HL-60/S4 treated with phorbol 12-myristate 13-acetate at 8.2 ng/mL for 4 days and 3 days (cell line): ENCODE data around the gene IFT43.

ENCODE experiments used
- in situ Hi-C: fragments of 300-500 bp; cut with MboI; formaldehyde crosslinking; loops from 2 replicates; pipeline ENCODE4 v1.15.0; 2022; ENCODE audit warnings: low sequenced_read_pairs

IFT43 gene

DNA sequence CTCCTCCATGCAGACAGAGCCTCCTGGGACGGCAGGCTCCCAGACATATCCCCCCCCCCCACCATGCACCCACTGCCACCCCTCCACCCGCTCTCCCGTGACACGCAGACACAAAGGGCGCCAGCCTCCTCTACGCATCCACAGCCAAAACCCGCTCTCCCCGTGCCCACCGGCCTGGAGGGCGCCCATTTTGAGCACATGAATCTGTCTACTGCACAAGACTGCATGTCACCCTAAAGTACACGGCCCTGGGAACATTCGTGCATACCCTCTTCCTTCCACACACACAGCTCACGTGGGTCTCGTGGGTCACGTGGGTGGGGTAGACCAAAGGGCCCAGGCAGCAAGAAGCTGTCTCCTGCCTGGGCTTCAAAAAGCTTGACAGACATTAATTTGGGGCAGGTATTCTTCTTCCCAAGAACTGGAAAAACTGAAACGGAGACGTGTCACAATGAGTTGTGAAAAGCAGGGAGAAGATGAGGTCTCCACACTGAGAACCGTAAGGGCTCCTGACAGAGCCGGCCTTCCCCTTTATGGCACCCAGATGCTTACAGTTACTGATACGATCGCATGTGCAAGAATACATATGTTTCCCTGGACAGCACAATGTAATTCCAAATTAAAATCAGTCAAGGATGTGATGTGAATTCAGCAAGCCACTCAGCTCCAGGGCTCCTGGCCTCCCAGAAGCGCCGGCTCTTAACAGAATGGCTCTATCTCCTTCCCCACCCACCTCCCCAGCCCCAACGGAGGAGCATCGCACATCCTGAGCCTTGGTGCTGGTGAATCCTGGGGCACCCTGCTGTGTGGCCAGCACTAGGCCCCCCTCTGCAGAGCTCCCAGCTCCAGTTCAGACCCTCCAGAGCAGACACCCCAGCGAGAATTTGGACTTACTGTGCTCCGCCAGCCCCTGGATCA, 5.7 kb upstream of the IFT43 start:
- in situ Hi-C loops: loop anchor here (25.0 kb wide), 1 partner anchor 268 kb away; no protein-coding TSS in a partner anchor

DNA sequence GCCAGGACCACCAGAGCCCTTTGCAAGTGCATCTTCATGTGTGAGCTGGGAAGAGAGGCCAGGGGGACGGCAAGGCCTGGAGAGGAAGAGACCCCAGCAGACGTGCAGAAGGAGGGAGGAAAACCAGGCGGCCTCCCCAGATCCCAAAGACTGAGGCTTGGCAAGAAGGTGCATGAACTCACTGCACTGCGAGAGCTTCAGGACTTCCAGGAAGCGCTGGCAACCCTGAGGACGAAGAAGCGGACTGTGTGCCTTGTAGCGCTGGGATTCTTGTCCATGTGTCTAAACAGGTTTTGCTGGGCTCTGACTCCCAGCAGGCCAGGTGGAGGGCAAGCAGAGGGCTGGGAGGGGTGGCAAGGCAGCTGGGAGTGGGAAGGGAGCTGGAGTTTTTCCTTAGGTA, 4.7 kb upstream of the IFT43 start:
- in situ Hi-C loops: loop anchor here (25.0 kb wide), 1 partner anchor 269 kb away; no protein-coding TSS in a partner anchor

DNA sequence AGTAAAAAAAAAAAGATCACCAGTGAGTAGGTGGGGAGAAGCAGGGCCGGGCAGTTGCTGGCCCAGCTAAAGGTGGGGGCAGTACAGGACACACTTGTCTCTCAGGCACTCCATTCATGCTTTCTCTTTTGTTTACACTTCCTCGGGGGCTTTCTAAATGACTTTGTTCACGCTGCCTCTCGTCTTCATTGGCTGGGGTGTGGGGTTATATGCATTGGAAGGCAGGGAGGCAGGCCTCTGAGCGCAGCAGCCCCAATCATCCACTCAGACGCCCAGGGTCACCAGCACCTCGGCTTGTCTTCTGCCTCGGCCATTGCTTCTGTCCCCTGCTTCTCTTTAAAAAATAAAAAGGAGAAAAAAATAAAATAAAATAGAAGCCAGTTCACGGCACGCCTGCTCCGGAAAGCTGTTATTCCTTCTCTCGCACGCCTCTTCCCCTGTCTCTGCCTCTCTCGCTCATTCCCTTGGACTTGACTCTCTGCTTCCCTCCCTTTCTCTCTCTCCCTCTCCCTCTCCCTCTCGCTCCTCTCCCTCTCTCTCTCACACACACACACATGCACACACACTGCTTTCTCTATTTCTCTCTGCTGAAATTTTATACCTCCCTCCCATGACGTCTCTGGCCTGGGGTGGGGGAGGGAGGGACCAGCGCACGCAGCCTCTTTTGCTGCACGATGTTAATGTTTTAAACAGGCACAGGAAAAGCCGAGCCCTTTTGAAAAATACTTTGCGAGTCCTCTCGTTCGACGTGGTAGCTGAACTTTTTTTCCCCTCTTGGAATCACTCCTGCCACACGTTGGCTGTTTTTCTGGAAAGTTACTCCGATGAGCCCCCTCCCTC, 3.9 kb upstream of the IFT43 start, which contains the start of gene TGFB3:
Gene TGFB3 (minus strand): TSS at position 570 of the 840 bp plus-strand sequence. CDS start 1,102 bp downstream, outside the sequence.
- in situ Hi-C loops: loop anchor here (25.0 kb wide), 1 partner anchor 269 kb away; no protein-coding TSS in a partner anchor

DNA sequence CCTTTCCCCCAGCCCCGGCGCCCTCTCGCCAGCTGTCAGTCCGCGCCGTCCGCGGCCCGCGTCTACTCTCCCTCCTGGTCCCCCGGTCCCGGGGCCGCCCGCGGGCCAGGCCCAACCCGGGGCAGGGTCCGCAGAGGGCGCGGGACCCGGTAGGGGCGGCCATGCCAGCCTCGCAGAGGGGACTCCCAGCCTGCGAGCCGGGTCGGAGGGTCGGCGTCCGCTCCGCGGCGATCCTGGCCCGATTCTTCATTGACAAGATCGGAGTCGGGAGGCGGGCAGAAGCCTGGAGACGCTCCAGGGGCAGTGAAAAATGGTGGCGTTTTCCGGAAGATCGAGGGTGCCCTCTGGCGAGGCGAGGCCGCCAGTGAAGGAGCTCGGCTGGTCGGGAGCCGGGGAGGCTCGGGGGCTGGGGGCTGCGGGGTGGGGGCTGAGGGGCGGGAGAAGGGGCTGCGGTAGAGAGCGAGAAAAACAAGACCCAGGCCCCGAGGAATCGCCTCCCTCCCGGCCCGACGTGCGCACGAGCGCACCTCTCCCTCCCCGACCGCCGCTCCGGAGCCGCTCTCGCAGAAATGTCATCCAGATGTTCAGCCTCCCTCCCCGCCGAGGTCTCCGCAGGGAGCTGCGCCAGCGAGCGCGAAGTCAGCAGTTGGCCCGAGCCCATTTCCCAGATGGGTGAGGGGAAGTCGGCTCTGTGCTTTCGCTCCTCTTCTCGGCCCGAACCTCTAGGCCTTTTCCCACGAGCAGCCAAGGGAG, 3.1 kb upstream of the IFT43 start:
- in situ Hi-C loops: loop anchor here (25.0 kb wide), 1 partner anchor 270 kb away; no protein-coding TSS in a partner anchor

DNA sequence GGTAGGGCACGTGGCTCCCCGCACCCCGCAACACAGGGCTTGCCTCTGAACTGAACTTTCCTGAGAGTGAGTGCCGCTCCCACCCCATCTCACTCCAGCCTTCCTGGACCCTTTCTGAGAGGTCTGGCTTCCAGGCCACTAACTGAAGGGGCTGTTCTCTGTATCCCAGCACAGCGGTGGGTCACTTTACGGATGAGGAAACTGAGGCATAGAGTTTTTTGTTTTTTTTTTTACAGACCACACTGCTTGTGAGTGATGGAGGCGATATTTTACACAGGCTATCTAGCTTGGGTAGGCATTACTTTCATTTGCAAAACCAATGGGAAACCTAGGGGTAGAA, 2.6 kb upstream of the IFT43 start:
- in situ Hi-C loops: loop anchor here (25.0 kb wide), 1 partner anchor 271 kb away; no protein-coding TSS in a partner anchor

DNA sequence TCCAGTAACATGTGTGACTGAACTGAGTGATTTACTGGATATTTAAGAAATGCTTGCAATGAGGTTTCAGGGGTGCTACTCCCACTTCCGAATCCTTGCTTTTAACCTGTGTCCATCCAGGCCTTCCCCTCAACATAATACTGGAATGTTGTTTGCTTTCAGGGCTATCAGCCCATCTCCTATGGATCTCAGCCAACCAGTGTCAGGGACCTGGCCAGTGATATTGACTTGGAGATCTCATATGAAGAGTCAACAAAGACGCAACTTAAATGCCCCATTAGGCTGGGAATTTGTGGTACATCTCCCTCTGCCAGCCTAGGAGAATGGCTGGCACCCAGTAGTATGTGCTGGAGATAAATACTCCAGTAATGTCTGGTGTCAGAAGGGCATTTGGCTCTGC, 889 bp upstream of the IFT43 start:
- in situ Hi-C loops: loop anchor here (25.0 kb wide), 1 partner anchor 272 kb away; no protein-coding TSS in a partner anchor

DNA sequence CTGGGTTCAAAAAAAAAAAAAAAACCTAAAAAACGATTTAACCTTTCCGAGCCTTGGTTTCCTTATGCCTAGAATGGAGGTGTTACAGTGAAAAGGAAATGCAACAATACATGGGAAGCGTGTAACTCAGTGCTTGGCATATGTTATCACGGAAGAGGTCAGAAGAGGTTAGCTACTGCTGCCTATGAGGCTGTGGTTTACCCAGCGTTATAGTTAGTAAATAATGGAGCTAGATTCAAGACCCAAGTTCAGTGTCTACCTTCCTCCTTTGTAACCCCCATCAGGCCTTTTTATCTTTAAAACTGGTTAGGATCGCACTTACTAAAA, 839 bp downstream of the IFT43 start:
- in situ Hi-C loops: loop anchor here (25.0 kb wide), 1 partner anchor 274 kb away; no protein-coding TSS in a partner anchor

DNA sequence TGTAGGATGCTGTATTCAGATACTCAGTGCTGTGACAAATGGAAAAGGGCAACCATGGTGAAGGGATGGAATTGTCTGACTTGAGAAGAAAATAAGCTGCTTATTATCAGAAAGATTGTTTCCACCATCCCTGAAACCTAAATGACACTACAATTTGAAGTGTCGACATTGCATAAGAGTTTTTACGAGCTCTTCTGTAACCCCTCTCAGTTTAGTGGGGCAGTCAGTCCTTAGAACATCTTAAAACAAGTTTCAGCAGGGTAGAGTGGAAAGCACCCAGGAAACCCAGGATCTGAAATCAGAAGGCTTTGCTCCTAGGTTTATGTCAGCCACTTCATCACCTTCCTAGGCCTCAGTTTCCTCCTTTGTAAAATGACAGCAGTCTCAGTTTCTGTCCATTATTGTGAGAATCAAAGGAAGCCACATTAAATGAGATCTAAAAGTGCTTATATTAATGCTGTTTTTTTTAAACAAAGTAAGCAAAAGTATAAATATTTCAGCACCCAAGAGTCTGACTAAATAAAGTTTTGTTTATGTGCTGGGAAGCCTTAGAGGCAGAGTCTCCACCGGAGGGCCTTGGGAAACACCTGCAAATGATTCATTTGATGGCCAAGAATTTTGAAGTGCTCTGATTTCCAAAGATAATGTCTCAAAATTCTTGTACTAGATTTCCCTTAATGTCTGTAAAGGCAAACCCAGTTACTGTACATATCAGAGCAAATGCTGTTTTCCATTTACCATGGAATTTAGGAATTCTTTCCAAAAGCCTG, 1.8 kb downstream of the IFT43 start:
- in situ Hi-C loops: loop anchor here (25.0 kb wide), 1 partner anchor 275 kb away; no protein-coding TSS in a partner anchor

DNA sequence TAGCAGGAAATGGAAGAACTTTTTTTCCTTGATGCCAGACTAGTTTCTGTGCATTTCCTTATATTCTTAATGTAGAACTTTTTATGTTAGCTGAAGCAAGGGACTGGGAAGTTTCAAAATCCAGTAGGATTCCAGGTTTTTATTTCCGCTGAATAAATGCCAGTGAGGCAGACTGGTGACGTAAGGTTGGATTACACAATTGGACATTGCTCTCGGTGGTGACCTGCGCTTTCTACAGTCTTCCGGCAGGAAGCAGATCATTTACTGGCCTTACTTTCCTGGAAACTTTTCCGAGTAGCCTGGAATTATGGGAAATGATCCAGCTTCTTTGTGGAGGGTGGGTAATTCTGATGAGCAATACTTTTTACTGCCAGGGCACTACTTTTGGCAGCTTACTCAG, 3.6 kb downstream of the IFT43 start:
- in situ Hi-C loops: loop anchor here (25.0 kb wide), 1 partner anchor 277 kb away; no protein-coding TSS in a partner anchor

DNA sequence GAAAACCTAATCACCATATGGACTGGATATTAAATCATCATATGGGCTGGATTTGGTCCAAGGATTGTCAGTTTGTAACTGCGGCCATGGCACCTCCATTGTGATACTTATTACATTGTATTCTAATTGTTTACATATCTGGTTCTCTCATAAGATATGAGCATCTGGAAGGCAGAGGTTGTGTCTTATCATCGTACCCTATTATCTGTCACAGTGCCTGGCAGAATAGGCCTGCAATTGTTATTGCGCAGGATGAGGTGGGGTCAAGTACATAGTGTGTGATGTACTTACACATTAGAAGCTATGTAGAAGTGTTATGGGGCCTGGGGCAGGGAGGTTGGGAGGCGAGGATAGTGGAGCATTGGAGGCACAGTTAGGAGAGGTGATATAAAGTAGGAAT, 4.7 kb downstream of the IFT43 start:
- in situ Hi-C loops: loop anchor here (25.0 kb wide), 1 partner anchor 278 kb away; no protein-coding TSS in a partner anchor

DNA sequence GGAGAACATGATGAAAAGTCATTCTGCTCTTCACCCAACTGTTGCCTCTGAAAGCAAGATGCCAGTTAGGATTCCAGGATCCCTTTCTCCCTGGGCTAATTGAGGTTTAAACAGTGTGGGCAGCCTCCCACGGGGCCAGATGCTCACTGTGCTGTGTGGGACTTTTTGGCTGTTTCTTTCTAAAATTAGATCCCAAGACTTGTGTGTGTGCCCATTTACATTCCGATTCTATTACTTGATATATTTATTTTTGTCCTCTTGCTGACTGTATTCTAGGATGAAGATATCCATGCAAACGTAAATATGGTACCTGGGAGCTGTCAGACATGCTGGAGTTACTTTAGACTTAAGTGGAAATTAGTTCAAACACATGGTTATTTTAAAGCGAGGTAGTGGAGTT, 6.2 kb downstream of the IFT43 start:
- in situ Hi-C loops: loop anchor here (25.0 kb wide), 1 partner anchor 279 kb away; no protein-coding TSS in a partner anchor

DNA sequence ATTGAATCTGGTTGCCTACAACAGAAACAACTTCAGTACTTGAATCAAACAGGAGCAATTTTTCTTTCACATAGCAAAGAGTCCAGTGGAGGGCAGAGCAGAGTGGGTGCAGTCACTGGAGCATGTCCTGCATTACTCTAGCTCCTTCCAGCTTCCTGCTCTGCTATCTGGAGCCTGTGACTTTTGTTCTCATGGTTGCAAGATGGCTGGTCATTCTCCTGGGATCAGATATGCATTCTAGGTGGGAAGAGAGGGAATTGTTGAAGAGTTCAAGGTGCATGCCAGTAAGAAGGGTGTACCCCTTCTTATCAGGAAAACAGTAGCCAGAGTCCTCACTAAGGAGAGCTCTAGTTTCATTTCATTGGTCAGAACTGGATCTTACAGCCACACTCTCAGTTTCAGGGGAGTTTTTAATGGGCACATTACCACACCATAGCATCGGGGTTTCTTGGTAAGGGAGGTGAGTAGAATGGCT, 8.0 kb downstream of the IFT43 start:
- in situ Hi-C loops: loop anchor here (25.0 kb wide), 1 partner anchor 281 kb away; no protein-coding TSS in a partner anchor

DNA sequence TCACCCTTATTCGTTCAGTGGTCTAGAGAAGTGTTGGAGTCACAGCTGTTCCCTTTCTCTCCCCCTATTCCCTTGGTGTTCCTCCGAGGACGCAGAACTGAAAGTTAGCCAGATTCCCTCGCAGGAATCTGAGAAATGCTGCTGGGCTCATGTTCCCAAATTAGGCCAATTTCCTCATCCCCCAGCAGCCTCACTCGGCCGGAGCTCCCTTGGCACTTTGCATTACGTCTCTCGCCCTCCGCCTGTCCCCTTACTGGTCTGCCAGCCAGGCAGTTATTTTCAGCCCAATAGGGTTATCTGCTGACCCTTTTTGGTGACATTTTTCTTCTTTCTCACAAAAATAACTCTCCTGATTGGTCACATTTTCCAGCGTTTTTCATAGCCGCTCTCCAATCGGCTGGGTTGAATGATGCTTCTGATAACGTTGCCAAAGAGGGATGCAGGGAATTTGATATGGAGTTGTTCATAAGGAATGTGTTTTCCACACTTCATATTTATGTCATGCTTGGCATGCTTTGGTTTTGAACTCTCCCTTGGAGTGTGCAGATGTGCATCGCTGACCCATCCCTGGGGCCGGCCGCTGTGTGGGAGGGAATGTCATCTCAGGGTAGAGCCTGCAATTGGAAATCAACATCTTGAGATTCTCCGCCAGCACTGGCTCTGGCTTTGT, 9.9 kb downstream of the IFT43 start:
- in situ Hi-C loops: loop anchor here (25.0 kb wide), 1 partner anchor 283 kb away; no protein-coding TSS in a partner anchor

DNA sequence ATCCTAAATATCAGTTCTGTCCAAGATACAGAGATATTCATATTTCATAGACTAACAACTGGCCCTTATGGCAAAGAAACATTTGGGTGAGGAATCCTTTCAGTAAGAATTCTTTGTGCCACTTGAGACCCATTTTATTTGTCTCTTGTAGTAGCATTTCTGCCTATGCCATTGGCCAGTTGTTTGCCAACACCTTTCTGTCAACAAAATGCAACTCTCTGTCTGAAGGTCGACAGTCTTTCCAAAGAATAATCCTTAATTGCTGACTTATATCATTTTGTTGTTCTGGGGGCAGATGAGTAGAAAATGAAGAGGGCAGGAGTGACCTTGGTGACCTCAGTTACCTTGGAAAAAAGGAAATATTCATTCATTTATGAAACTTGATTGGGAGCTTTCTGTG, 10.9 kb downstream of the IFT43 start:
- in situ Hi-C loops: loop anchor here (25.0 kb wide), 1 partner anchor 284 kb away; no protein-coding TSS in a partner anchor

DNA sequence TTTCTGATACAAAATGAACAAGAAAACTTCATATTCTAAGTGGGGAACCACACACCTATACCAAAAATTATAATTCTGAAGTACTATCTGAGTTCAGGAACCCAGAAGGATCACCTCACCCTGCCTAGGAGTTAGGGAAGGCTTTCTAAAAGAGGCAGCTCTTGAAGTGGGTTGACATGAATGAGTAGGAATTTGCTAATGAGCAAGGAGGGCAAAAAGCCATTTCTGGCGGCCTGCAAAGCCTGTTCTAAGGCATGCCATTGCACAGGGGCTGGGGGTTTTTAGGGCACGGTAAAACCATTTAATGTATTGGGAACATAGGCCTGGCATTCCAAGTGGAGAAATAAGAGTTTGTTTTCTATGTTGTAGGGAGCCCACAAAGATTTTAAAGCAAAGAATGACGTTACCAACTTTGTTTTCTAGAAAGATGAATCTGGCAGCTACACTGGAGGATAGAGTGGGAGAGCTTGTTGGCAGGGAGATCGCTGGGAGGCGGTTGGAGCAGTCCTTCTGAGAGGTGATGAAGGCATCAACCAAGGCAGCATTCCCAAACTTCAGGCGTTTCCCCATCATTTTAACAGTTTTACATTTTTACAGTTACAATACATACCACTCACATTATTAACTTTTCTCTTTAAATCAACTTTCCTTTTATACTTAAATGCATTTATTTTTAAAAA, 14.1 kb downstream of the IFT43 start:
- in situ Hi-C loops: loop anchor here (25.0 kb wide), 1 partner anchor 287 kb away; no protein-coding TSS in a partner anchor

DNA sequence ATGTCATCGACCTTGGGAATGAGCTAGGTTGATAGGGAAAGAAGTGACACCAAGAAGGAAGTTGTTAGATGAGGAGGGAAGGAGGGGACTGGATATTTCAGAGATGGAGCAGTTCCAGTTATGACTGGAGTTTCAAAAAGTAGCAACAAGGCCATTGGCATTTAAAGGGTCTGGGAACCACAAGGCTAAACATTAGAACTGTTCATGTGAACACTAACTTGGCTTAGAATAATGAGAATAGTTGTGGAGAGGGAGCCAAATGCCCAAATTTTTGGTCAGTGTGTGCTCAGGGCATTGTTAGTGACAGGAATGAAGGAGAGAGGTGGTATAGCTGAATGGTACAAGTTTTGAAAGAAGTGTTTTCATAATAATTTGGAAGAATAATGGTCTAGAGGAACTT, 16.8 kb downstream of the IFT43 start:
- in situ Hi-C loops: no loop called here

DNA sequence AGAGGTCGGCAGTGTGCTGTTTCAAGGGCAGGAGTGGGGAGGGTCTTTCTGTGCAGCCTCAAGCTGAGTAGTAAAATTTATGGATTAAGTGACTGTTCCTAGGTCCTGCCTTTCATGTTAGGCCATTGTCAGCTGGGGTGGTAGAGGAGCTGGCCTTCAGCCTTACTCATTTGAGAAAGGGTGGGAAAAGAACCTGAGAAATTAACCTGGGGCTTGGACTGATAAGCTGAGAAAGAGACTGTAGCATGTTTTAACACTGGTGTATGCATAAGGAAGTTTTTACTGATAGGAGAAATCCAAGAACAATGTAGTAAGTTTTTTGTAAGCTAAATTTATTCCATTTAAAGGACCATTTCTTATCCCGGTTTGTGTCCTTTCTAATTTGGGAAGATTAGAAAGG, 20.7 kb downstream of the IFT43 start:
- in situ Hi-C loops: no loop called here

DNA sequence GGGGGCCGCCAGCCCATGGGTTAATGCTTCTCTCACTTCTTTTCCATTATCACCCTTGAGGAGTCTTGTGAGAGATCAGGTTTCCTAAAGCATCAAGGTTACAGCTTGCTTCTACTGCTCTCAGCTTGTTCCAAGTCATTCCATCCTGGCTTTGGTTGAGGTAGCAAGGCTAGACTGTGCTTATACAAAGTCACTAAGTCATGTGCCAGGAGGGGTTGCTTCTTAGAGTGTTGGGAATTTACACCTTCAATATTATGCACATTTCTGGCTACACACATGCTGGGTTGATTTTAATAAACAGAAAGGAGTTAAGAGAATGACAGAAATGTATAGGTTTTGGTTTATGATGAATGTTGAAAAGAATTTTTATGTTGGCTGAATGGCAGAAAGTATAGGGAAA, 21.8 kb downstream of the IFT43 start:
- in situ Hi-C loops: no loop called here
